Right lobe of liver (tissue), 4 donors: Measurements from ENCODE around the gene SLC51A.

ENCODE experiments used
- CTCF ChIP-seq, 4 donors: fragments of 200-600 bp in 3 of 4; fragments of 450-650 bp in 1 of 4; IDR thresholded peaks; one replicate each; pipeline versions ENCODE4 v1.5.1 to v1.8.0; 2016 to 2022; ENCODE audit warnings: antibody characterized with exemption in 4 of 4, mild to moderate bottlenecking in 2 of 4
- POLR2A ChIP-seq: fragments of 450-650 bp; IDR thresholded peaks from one replicate; pipeline ENCODE4 v1.6.1; 2017; ENCODE audit warnings: antibody characterized with exemption, mild to moderate bottlenecking
- donor health status: DM: no; HTN: no; CAD: no.
- donor health status: DM: no; HTN: no; CAD: no.
- donor health status: DM: no; HTN: yes; CAD: no.

DNA sequence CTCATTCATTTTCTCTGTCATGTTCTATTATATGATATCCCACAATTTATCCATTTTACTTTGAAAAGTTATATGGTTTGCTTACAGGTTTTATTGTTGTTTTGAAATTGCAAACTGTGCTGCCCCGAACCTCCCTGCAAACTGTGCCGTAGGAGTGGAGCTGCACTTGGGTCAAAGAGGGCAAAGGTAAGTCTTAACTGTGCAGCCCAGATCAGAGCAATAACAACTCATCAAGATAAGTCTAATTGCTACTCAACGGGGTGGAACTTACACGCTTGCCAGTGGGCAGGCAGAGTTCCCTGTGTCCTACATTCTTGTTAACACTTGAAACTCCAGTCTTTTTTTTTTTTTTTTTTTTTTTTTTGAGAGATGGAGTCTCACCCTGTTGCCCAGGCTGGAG, 38.4 kb upstream of the SLC51A start:
- TF ChIP-seq CTCF (IDR thresholded peaks at IDR 0.05), result no peak
- TF ChIP-seq POLR2A, result no peak
